ENCODE results near the gene P2RY14.

Gene P2RY14

DNA sequence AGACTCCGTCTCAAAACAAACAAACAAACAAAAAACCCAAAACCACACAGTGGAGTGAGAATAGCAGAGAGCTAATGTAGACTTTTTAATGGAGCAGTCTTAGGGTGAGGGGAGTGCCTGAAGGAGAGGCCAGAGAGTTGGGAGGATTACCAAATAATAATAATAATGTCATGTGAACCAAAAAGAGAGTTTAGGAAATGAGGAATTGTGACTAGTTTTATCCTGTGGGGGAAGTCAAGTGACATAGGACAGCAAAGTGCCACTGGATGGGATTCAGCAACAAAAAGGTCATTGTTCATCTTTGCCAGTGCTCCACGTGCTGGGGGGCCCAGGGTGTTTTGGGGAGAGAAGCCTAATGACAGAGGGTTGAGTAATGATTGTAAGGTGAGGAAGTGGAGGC, 25.4 kb upstream of the P2RY14 start:
- no peak for DNase-seq (ENCODE audit: low read depth)
- TF ChIP-seq, protein P1, sequence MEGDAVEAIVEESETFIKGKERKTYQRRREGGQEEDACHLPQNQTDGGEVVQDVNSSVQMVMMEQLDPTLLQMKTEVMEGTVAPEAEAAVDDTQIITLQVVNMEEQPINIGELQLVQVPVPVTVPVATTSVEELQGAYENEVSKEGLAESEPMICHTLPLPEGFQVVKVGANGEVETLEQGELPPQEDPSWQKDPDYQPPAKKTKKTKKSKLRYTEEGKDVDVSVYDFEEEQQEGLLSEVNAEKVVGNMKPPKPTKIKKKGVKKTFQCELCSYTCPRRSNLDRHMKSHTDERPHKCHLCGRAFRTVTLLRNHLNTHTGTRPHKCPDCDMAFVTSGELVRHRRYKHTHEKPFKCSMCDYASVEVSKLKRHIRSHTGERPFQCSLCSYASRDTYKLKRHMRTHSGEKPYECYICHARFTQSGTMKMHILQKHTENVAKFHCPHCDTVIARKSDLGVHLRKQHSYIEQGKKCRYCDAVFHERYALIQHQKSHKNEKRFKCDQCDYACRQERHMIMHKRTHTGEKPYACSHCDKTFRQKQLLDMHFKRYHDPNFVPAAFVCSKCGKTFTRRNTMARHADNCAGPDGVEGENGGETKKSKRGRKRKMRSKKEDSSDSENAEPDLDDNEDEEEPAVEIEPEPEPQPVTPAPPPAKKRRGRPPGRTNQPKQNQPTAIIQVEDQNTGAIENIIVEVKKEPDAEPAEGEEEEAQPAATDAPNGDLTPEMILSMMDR (IDR thresholded peaks at IDR 0.05; ENCODE audit: control insufficient read depth, extremely low read depth, insufficient read depth) = no peak
- H3K4me3 ChIP-seq (ENCODE audit: low read depth, low read length) = no peak overlapping the region

DNA sequence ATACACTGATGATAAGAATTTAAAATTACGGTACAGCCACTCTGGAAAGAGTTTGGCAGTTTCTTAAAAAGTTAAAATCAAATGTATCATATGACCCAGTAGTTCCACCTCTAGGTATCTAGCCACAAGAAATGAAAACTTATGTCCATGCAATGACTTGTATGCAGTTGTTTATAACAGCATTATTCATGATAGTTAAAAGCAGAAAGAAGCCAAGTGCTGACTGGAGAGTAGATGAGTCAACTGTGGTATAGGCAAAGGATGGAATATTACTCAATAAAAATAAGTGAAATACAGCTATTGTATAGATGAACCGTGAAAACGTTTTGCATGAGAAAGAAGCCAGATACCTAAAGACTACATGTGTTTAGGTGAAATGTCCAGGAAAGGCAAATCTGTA, 23.4 kb upstream of the P2RY14 start:
- H3K4me3 ChIP-seq (ENCODE audit: low read depth, low read length) = no peak overlapping the region
- TF ChIP-seq, protein P1 (IDR thresholded peaks at IDR 0.05; ENCODE audit: control insufficient read depth, extremely low read depth, insufficient read depth) = no peak
- DNase-seq (ENCODE audit: low read depth) = no peak

DNA sequence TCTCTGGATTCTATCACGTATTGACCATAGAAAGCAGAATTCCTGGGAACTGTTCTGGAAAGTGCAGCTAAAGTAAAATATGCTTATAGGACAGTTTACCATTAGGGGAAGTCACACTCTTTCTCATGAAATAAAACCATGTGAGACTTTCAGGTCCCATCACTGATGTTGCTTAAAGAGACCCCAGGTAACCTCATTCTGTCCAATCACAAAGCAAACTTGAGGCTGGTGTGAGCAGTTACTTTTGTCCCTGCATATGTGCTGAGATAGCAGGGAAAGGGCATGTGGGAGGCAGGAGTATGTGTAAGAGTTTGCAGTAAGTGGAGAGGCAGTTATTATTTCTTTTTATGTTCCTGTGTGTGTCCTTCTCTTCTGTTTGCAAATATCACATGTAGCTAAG, 22.2 kb upstream of the P2RY14 start:
- TF ChIP-seq, protein P1 (IDR thresholded peaks at IDR 0.05; ENCODE audit: control insufficient read depth, extremely low read depth, insufficient read depth) = no peak
- DNase-seq (ENCODE audit: low read depth) = no peak
- no peak overlapping the region for H3K4me3 ChIP-seq (ENCODE audit: low read depth, low read length)

DNA sequence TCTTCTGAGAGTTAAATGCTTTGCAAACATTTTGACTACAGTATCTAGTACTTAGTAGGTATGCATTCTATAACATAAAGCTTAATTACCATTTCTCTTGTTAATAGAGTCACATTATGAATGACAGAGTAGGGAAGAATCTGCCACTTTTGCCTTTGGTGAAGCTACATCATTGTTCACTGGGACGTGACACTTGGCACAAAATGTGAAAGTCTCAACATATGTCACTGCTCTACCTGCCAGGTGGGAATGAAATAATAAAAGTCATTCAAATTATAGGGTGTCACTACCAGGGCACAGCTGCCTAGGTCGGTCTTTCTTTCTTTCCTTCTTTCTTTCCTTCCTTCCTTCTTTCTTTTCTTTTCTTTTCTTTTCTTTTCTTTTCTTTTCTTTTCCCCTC, 20.7 kb upstream of the P2RY14 start:
- TF ChIP-seq, protein P1 (IDR thresholded peaks at IDR 0.05; ENCODE audit: control insufficient read depth, extremely low read depth, insufficient read depth) = no peak
- no peak overlapping the region for H3K4me3 ChIP-seq (ENCODE audit: low read depth, low read length)
- no peak for DNase-seq (ENCODE audit: low read depth)

DNA sequence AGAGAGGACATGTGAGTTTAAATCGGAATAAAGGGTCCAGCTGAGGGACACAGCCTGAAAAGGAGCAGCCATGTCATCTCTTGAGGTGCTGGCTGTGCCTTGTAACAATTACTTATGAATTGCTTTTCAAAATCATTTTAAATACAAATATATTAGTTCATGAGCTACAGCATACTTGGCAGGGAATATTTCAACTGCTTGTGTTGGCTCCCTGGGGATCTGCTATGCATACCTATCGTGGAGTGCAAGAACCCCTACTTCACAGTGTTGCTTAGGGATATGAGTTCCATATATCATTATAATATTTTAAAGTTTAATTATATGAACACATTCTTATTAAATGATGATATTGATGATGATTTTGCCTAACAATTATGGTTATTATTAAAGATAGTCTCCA, 19.1 kb upstream of the P2RY14 start:
- no peak overlapping the region for H3K4me3 ChIP-seq (ENCODE audit: low read depth, low read length)
- TF ChIP-seq, protein P1 (IDR thresholded peaks at IDR 0.05; ENCODE audit: control insufficient read depth, extremely low read depth, insufficient read depth) = no peak
- DNase-seq (ENCODE audit: low read depth) = no peak

DNA sequence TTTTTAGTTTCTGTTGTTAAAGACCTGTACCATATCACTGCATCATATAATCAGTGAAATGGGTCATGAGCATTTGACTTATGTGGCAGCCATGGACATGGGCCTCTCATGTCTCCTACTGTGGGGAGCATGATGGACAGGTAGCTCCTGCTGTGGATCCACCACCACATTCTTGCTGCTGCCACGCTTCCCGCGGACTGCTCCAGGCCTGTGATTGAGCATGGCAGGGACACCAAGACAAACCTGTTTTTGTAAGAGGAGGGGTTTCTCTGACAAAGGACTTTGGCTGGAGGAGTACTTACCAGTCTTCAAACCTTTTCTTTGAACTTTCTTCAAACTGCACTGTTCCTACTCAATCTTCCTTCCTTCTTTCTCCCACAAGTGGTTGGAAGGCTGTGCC, 17.9 kb upstream of the P2RY14 start:
- DNase-seq (ENCODE audit: low read depth) = no peak
- TF ChIP-seq, protein P1 (IDR thresholded peaks at IDR 0.05; ENCODE audit: control insufficient read depth, extremely low read depth, insufficient read depth) = no peak
- no peak overlapping the region for H3K4me3 ChIP-seq (ENCODE audit: low read depth, low read length)

DNA sequence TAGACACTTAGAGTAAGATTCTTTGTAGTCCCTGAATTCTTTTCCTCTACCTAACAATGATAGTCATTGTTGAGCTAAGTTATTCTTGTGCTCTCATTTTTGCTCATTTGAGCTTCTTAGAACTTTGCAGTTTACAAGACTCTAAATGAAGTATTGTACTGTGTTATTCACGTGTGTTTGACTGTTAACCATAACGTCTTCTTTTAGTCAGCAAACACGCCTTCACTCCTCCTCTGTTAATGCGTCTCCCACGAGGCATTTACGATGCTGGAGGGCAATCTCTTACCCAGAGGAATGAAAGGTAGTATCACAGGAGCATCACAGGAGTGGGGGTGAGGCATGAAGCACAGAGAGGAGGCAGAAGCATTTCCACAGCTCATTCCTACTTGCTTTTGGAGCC, 14.8 kb upstream of the P2RY14 start:
- TF ChIP-seq, protein P1 (IDR thresholded peaks at IDR 0.05; ENCODE audit: control insufficient read depth, extremely low read depth, insufficient read depth) = no peak
- no peak for DNase-seq (ENCODE audit: low read depth)
- no peak overlapping the region for H3K4me3 ChIP-seq (ENCODE audit: low read depth, low read length)
